GM23338 (cell line): ENCODE results near the gene STIL.

Experiments used
- CREB1 ChIP-seq: fragments of 250-450 bp; sonication (Bioruptor Pico); IDR thresholded peaks from 2 replicates; pipeline ENCODE4 v1.5.0; 2020; ENCODE audit warnings: low read depth, mild to moderate bottlenecking, moderate library complexity
- EZH2 ChIP-seq: fragments of 200-600 bp; sonication (generic); IDR thresholded peaks from one replicate; pipeline ENCODE4 v1.8.0; 2017; ENCODE audit warnings: antibody characterized with exemption, mild to moderate bottlenecking, low read depth; ENCODE audit not compliant: unreplicated experiment
- EZH2phosphoT487 ChIP-seq: fragments of 200-600 bp; sonication (generic); IDR thresholded peaks from one replicate; pipeline ENCODE4 v1.8.1; 2018; ENCODE audit warnings: antibody characterized with exemption; ENCODE audit not compliant: unreplicated experiment
- JUNB ChIP-seq: IDR thresholded peaks from one replicate; pipeline ENCODE4 v1.6.1; 2016; ENCODE audit warnings: antibody characterized with exemption; ENCODE audit not compliant: unreplicated experiment
- POLR2AphosphoS5 ChIP-seq: IDR thresholded peaks from 2 replicates; pipeline ENCODE4 v1.6.1; 2016; ENCODE audit warnings: antibody characterized with exemption, low read depth
- STAT1 ChIP-seq: IDR thresholded peaks from one replicate; pipeline ENCODE4 v1.6.1; 2016; ENCODE audit warnings: antibody characterized with exemption; ENCODE audit not compliant: unreplicated experiment
- TF ChIP-seq, protein P1 (sequence below), 2 experiments: fragments of 200-600 bp in 1 of 2; sonication (generic) in 1 of 2; conservative IDR thresholded peaks; 2 replicates each; pipeline versions ENCODE4 v1.5.1 to v1.6.1; 2016 to 2017; ENCODE audit warnings: antibody characterized with exemption in 2 of 2, low read depth in 2 of 2, mild to moderate bottlenecking in 2 of 2, moderate library complexity in 1 of 2
- TF ChIP-seq, protein P2 (sequence below): IDR thresholded peaks from one replicate; pipeline ENCODE4 v1.6.1; 2018; ENCODE audit warnings: antibody characterized with exemption; ENCODE audit not compliant: unreplicated experiment
- TF ChIP-seq, protein P3 (sequence below): IDR thresholded peaks from 2 replicates; pipeline ENCODE4 v1.6.1; 2016; ENCODE audit warnings: antibody characterized with exemption
- TF ChIP-seq, protein P4 (sequence below): fragments of 250-450 bp; sonication (Bioruptor Pico); IDR thresholded peaks from 2 replicates; pipeline ENCODE4 v1.5.0; 2020; ENCODE audit warnings: mild to moderate bottlenecking, moderate library complexity

DNA sequence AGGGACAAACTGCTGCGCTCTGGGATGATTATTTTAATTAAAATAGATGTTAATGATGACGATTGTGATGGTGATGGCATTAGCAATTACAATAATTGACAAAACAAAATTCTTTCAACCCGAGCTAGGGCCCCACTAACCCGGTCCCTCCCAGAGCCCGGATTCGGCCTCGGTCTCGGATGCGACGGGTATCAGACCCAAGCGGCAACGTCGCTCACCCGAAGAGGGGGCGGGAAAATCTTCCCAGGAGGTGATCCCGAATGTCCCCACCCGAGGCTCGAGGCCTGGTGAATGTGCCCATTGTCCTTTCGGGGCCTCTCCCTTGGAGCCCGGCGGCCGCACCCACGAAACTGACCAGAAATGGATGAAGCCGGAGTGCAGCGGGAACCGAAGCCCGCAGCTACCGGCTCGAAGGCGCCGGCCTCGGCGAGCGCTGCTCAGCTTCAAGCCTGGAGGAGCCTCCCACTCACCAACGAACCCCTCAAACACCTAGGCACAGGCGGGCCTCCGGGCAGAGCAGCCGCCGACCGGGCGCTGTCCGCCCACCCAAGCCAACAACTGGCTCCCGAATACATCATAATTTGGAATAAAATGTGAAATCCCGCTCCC lies 83.2 kb downstream of the STIL start:
- TF ChIP-seq EZH2 (peak; percentile 97), EZH2phosphoT487 (peak; percentile 86), CREB1 (CRISPR knock-in tag) (no peak), POLR2AphosphoS5 (no peak), STAT1 (no peak), JUNB (no peak)
- TF ChIP-seq, protein P1, sequence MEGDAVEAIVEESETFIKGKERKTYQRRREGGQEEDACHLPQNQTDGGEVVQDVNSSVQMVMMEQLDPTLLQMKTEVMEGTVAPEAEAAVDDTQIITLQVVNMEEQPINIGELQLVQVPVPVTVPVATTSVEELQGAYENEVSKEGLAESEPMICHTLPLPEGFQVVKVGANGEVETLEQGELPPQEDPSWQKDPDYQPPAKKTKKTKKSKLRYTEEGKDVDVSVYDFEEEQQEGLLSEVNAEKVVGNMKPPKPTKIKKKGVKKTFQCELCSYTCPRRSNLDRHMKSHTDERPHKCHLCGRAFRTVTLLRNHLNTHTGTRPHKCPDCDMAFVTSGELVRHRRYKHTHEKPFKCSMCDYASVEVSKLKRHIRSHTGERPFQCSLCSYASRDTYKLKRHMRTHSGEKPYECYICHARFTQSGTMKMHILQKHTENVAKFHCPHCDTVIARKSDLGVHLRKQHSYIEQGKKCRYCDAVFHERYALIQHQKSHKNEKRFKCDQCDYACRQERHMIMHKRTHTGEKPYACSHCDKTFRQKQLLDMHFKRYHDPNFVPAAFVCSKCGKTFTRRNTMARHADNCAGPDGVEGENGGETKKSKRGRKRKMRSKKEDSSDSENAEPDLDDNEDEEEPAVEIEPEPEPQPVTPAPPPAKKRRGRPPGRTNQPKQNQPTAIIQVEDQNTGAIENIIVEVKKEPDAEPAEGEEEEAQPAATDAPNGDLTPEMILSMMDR (conservative IDR thresholded peaks at IDR 0.05; ENCODE audit: low read depth in 2 of 2) = no peak
- TF ChIP-seq, protein P2, sequence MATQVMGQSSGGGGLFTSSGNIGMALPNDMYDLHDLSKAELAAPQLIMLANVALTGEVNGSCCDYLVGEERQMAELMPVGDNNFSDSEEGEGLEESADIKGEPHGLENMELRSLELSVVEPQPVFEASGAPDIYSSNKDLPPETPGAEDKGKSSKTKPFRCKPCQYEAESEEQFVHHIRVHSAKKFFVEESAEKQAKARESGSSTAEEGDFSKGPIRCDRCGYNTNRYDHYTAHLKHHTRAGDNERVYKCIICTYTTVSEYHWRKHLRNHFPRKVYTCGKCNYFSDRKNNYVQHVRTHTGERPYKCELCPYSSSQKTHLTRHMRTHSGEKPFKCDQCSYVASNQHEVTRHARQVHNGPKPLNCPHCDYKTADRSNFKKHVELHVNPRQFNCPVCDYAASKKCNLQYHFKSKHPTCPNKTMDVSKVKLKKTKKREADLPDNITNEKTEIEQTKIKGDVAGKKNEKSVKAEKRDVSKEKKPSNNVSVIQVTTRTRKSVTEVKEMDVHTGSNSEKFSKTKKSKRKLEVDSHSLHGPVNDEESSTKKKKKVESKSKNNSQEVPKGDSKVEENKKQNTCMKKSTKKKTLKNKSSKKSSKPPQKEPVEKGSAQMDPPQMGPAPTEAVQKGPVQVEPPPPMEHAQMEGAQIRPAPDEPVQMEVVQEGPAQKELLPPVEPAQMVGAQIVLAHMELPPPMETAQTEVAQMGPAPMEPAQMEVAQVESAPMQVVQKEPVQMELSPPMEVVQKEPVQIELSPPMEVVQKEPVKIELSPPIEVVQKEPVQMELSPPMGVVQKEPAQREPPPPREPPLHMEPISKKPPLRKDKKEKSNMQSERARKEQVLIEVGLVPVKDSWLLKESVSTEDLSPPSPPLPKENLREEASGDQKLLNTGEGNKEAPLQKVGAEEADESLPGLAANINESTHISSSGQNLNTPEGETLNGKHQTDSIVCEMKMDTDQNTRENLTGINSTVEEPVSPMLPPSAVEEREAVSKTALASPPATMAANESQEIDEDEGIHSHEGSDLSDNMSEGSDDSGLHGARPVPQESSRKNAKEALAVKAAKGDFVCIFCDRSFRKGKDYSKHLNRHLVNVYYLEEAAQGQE = no peak
- TF ChIP-seq, protein P3, sequence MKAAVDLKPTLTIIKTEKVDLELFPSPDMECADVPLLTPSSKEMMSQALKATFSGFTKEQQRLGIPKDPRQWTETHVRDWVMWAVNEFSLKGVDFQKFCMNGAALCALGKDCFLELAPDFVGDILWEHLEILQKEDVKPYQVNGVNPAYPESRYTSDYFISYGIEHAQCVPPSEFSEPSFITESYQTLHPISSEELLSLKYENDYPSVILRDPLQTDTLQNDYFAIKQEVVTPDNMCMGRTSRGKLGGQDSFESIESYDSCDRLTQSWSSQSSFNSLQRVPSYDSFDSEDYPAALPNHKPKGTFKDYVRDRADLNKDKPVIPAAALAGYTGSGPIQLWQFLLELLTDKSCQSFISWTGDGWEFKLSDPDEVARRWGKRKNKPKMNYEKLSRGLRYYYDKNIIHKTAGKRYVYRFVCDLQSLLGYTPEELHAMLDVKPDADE = no peak
- TF ChIP-seq, protein P4, sequence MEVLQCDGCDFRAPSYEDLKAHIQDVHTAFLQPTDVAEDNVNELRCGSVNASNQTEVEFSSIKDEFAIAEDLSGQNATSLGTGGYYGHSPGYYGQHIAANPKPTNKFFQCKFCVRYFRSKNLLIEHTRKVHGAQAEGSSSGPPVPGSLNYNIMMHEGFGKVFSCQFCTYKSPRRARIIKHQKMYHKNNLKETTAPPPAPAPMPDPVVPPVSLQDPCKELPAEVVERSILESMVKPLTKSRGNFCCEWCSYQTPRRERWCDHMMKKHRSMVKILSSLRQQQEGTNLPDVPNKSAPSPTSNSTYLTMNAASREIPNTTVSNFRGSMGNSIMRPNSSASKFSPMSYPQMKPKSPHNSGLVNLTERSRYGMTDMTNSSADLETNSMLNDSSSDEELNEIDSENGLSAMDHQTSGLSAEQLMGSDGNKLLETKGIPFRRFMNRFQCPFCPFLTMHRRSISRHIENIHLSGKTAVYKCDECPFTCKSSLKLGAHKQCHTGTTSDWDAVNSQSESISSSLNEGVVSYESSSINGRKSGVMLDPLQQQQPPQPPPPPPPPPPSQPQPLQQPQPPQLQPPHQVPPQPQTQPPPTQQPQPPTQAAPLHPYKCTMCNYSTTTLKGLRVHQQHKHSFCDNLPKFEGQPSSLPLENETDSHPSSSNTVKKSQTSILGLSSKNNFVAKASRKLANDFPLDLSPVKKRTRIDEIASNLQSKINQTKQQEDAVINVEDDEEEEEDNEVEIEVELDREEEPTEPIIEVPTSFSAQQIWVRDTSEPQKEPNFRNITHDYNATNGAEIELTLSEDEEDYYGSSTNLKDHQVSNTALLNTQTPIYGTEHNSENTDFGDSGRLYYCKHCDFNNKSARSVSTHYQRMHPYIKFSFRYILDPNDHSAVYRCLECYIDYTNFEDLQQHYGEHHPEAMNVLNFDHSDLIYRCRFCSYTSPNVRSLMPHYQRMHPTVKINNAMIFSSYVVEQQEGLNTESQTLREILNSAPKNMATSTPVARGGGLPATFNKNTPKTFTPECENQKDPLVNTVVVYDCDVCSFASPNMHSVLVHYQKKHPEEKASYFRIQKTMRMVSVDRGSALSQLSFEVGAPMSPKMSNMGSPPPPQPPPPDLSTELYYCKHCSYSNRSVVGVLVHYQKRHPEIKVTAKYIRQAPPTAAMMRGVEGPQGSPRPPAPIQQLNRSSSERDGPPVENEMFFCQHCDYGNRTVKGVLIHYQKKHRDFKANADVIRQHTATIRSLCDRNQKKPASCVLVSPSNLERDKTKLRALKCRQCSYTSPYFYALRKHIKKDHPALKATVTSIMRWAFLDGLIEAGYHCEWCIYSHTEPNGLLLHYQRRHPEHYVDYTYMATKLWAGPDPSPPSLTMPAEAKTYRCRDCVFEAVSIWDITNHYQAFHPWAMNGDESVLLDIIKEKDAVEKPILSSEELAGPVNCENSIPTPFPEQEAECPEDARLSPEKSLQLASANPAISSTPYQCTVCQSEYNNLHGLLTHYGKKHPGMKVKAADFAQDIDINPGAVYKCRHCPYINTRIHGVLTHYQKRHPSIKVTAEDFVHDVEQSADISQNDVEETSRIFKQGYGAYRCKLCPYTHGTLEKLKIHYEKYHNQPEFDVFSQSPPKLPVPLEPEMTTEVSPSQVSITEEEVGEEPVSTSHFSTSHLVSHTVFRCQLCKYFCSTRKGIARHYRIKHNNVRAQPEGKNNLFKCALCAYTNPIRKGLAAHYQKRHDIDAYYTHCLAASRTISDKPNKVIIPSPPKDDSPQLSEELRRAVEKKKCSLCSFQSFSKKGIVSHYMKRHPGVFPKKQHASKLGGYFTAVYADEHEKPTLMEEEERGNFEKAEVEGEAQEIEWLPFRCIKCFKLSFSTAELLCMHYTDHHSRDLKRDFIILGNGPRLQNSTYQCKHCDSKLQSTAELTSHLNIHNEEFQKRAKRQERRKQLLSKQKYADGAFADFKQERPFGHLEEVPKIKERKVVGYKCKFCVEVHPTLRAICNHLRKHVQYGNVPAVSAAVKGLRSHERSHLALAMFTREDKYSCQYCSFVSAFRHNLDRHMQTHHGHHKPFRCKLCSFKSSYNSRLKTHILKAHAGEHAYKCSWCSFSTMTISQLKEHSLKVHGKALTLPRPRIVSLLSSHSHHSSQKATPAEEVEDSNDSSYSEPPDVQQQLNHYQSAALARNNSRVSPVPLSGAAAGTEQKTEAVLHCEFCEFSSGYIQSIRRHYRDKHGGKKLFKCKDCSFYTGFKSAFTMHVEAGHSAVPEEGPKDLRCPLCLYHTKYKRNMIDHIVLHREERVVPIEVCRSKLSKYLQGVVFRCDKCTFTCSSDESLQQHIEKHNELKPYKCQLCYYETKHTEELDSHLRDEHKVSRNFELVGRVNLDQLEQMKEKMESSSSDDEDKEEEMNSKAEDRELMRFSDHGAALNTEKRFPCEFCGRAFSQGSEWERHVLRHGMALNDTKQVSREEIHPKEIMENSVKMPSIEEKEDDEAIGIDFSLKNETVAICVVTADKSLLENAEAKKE (CRISPR knock-in tag) = no peak
